ENCODE measurements around the gene FITM1. TPM values are rescaled to one million over a fixed set of nuclear protein-coding genes. Genes with fewer than 3 reads are reported as not detected.

Gene FITM1
- total and polyA plus RNA-seq, 8 donors, result 0.68 to 1.5 (median 0.99) TPM

- ATAC-seq (no peak), DNase-seq (peak in 1 of 4 donors; percentile 18)
- H3K4me1 ChIP-seq, result no peaks in the 10 kb centered on the region
Measured at GRCh38 chr14:24178399-24179178, 48.1 kb downstream of the FITM1 start.

GRCh38 chr14:24179294-24179960 lies 49.0 kb downstream of the FITM1 start:
- peaks cover 0 to 100% of the 10 kb centered on the region in 2 donors for H3K36me3 ChIP-seq

More at GRCh38 chr14:24178399-24179178, 48.1 kb downstream of the FITM1 start:
- TF ChIP-seq, protein P1, sequence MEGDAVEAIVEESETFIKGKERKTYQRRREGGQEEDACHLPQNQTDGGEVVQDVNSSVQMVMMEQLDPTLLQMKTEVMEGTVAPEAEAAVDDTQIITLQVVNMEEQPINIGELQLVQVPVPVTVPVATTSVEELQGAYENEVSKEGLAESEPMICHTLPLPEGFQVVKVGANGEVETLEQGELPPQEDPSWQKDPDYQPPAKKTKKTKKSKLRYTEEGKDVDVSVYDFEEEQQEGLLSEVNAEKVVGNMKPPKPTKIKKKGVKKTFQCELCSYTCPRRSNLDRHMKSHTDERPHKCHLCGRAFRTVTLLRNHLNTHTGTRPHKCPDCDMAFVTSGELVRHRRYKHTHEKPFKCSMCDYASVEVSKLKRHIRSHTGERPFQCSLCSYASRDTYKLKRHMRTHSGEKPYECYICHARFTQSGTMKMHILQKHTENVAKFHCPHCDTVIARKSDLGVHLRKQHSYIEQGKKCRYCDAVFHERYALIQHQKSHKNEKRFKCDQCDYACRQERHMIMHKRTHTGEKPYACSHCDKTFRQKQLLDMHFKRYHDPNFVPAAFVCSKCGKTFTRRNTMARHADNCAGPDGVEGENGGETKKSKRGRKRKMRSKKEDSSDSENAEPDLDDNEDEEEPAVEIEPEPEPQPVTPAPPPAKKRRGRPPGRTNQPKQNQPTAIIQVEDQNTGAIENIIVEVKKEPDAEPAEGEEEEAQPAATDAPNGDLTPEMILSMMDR (IDR thresholded peaks at IDR 0.05), result no peak
- H3K27ac ChIP-seq, result no peak overlapping the region
- intact Hi-C loops (cut with DNase I), result no loop called here
- peaks cover 0 to 100% of the 10 kb centered on the region in 2 donors for H3K36me3 ChIP-seq
- H3K27me3 ChIP-seq, result no peaks in the 10 kb centered on the region
- H3K9me3 ChIP-seq, result no peaks in the 10 kb centered on the region
- H3K4me3 ChIP-seq, result no peak overlapping the region

DNA sequence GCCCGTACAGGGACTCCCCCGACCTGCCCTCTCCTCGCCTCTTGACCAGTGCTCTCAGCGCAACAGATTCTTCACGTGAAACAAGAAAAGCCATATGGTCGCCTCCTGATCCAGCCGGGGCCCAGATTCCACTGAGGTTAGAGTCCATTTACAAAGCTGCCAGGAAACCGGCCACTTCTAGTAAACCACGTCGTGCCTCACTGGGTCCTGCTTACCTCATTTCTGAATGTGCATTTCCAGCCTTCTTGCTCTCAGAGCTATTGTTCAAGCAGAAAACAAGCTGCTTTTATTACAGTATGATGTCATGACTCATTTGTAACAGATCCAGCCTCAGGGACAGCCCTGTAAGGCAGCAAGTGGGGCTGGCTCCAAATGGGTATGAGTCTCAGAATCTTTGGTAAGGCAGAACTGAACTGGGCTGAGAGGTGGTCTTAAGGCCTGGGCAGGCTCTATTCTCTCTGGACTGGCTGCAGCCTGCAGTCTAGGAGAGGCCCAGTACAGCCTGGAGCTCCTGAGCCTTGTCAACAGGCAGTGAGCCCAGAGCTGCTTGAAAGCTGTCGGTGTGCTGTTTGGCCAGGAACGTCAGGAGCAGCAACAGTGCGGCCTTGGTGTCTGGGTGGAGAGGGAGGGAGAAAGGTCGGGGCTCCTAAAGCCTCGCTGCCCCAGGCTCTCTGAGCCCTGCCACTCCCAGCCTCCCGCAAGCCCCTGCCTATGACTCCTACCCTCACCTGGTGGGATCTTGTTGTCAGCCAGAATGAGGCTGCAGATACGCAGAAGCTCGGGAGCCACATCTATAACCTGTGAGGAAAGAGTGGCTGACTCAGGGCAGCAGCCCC lies 49.7 kb downstream of the FITM1 start:
- TF ChIP-seq, protein P1 (IDR thresholded peaks at IDR 0.05), result no peak
- intact Hi-C loops (cut with DNase I), result no loop called here
- H3K36me3 ChIP-seq, result peaks cover 0 to 100% of the 10 kb centered on the region in 2 donors
- H3K9me3 ChIP-seq, result no peaks in the 10 kb centered on the region
- H3K27me3 ChIP-seq, result no peaks in the 10 kb centered on the region
- DNase-seq (peak in 1 of 4 donors; percentile 32), ATAC-seq (no peak)
- H3K4me1 ChIP-seq, result no peaks in the 10 kb centered on the region
- no peak overlapping the region for H3K4me3 ChIP-seq
- H3K27ac ChIP-seq, result no peak overlapping the region

More at GRCh38 chr14:24179294-24179960, 49.0 kb downstream of the FITM1 start:
- DNase-seq (peak in 1 of 4 donors; percentile 49), ATAC-seq (no peak)
- Histone ChIP-seq H3K4me1 (no peaks in the 10 kb centered on the region), H3K27ac (no peak overlapping the region), H3K4me3 (no peak overlapping the region), H3K9me3 (no peaks in the 10 kb centered on the region), H3K27me3 (no peaks in the 10 kb centered on the region)
- intact Hi-C loops (cut with DNase I), result no loop called here
- TF ChIP-seq, protein P1 (IDR thresholded peaks at IDR 0.05), result no peak

DNA sequence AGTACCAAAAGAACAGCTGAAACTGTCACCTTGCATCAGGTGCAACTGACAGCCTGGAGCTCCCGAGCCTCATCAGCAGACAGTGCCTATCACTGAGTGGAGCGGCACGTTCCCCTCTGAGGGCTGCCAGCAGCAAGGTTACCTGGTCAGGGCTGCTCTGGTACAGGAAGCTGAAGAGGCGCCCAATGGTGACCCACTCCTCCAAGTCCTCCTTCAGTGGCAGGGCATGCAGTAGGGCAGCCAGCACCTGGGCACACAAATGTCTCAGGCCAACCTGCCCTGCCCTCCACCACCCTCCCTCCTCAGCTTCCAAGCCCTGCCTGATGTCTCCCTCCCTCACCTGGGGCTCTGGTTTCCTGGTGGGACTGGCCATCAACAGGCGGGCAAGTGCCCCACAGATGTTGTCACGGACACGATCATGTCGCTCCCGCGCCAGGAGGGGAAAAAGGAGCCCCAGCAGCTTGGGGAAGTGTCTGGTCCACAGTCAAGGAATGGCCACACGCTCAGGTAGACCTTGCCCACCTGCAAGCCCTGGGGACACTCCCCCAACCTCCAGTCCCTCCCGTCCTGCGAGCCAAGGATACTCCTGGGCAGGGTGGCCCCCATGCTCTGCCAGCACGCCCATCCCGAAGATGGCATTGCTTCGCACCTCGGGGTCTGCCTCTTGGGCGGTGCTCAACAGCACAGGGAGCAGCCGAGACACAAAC lies 51.1 kb downstream of the FITM1 start:
- H3K36me3 ChIP-seq, result peaks cover 0 to 100% of the 10 kb centered on the region in 2 donors

More for the DNA sequence above, 51.1 kb downstream of the FITM1 start:
- DNase-seq (peak in 1 of 4 donors; percentile 63), ATAC-seq (no peak)
- no peak overlapping the region for H3K4me3 ChIP-seq
- TF ChIP-seq, protein P1 (IDR thresholded peaks at IDR 0.05), result no peak
- H3K9me3 ChIP-seq, result no peaks in the 10 kb centered on the region
- intact Hi-C loops (cut with DNase I), result no loop called here
- no peaks in the 10 kb centered on the region for H3K4me1 ChIP-seq
- H3K27me3 ChIP-seq, result no peaks in the 10 kb centered on the region
- H3K27ac ChIP-seq, result no peak overlapping the region

Small RNA genes lying within 50 kb of the gene (microRNA-seq; reads per million reads assigned to microRNA genes)
- gene MIR7703, result 0 to 0.27 reads per million in 2 donors

Other genes starting within 250 kb of the FITM1 start
Only the 30 nearest of the 31 such genes appear.
- gene DHRS4, start 176.9 kb upstream of the FITM1 start, total RNA-seq, result 10 to 100 TPM; 28.1 to 36.5 TPM
- gene DHRS4, start 176.9 kb upstream of the FITM1 start, polyA plus RNA-seq (ENCODE audit: insufficient read length in 6 of 6), result 10 to 100 TPM; 34.5 to 41.4 (median 39.1) TPM
- 10 to 100 TPM; 13.8 to 24.9 TPM for gene DHRS4L2, start 141.7 kb upstream of the FITM1 start, total RNA-seq
- 10 to 100 TPM; 26.1 to 32.8 (median 27.3) TPM for gene DHRS4L2, start 141.7 kb upstream of the FITM1 start, polyA plus RNA-seq (ENCODE audit: insufficient read length in 6 of 6)
- gene CARMIL3, start 78.7 kb upstream of the FITM1 start, total RNA-seq, result 1 to 10 TPM; 1.0 to 2.3 TPM
- 1 to 10 TPM; 1.1 to 2.3 (median 1.4) TPM for gene CARMIL3, start 78.7 kb upstream of the FITM1 start, polyA plus RNA-seq (ENCODE audit: insufficient read length in 6 of 6)
- gene CPNE6, start 59.1 kb upstream of the FITM1 start, total RNA-seq, result not detected
- gene CPNE6, start 59.1 kb upstream of the FITM1 start, polyA plus RNA-seq (ENCODE audit: insufficient read length in 6 of 6), result under 1 TPM in 1 of 6 donors, not detected in 5; 0.12 TPM
- gene PCK2, start 36.3 kb upstream of the FITM1 start, total RNA-seq, result 10 to 100 TPM; 36.5 to 61.3 TPM
- gene PCK2, start 36.3 kb upstream of the FITM1 start, polyA plus RNA-seq (ENCODE audit: insufficient read length in 6 of 6), result 10 to 100 TPM; 12.9 to 18.9 (median 15.7) TPM
- 10 to 100 TPM; 56.4 to 65.1 TPM for gene DCAF11, start 15.9 kb upstream of the FITM1 start, total RNA-seq
- 10 to 100 TPM; 60.6 to 76.3 (median 67.6) TPM for gene DCAF11, start 15.9 kb upstream of the FITM1 start, polyA plus RNA-seq (ENCODE audit: insufficient read length in 6 of 6)
- 1 to 10 TPM; 1.6 to 2.7 TPM for gene NRL, start 15.7 kb upstream of the FITM1 start, total RNA-seq
- 1 to 10 TPM in 5 of 6 donors, under 1 TPM in 1; 0.97 to 1.8 (median 1.4) TPM for gene NRL, start 15.7 kb upstream of the FITM1 start, polyA plus RNA-seq (ENCODE audit: insufficient read length in 6 of 6)
- gene PSME1, start 5.5 kb downstream of the FITM1 start, total RNA-seq, result 100 to 1,000 TPM; 190 to 203 TPM
- gene PSME1, start 5.5 kb downstream of the FITM1 start, polyA plus RNA-seq (ENCODE audit: insufficient read length in 6 of 6), result 100 to 1,000 TPM; 189 to 236 (median 221) TPM
- 10 to 100 TPM; 16.2 to 18.1 TPM for gene EMC9, start 10.9 kb downstream of the FITM1 start, total RNA-seq
- gene EMC9, start 10.9 kb downstream of the FITM1 start, polyA plus RNA-seq (ENCODE audit: insufficient read length in 6 of 6), result 10 to 100 TPM; 13.5 to 24.3 (median 23.0) TPM
- 100 to 1,000 TPM; 134 to 224 TPM for gene PSME2, start 16.0 kb downstream of the FITM1 start, total RNA-seq
- gene PSME2, start 16.0 kb downstream of the FITM1 start, polyA plus RNA-seq (ENCODE audit: insufficient read length in 6 of 6), result 100 to 1,000 TPM; 126 to 164 (median 159) TPM
- gene RNF31, start 16.8 kb downstream of the FITM1 start, total RNA-seq, result 10 to 100 TPM; 49.3 to 61.5 TPM
- gene RNF31, start 16.8 kb downstream of the FITM1 start, polyA plus RNA-seq (ENCODE audit: insufficient read length in 6 of 6), result 10 to 100 TPM; 42.4 to 69.9 (median 54.6) TPM
- gene IRF9, start 30.6 kb downstream of the FITM1 start, total RNA-seq, result 100 to 1,000 TPM in 1 of 2 donors, 10 to 100 TPM in 1; 95.6 to 131 TPM
- 10 to 100 TPM; 53.4 to 69.9 (median 61.2) TPM for gene IRF9, start 30.6 kb downstream of the FITM1 start, polyA plus RNA-seq (ENCODE audit: insufficient read length in 6 of 6)
- gene REC8, start 41.4 kb downstream of the FITM1 start, total RNA-seq, result 10 to 100 TPM; 27.0 to 31.6 TPM
- gene REC8, start 41.4 kb downstream of the FITM1 start, polyA plus RNA-seq (ENCODE audit: insufficient read length in 6 of 6), result 10 to 100 TPM; 38.5 to 66.0 (median 44.3) TPM
- 10 to 100 TPM; 25.0 to 62.4 TPM for gene IPO4, start 58.2 kb downstream of the FITM1 start, total RNA-seq
- gene IPO4, start 58.2 kb downstream of the FITM1 start, polyA plus RNA-seq (ENCODE audit: insufficient read length in 6 of 6), result 10 to 100 TPM; 22.6 to 39.5 (median 29.0) TPM
- 10 to 100 TPM; 64.9 to 72.5 TPM for gene TM9SF1, start 64.8 kb downstream of the FITM1 start, total RNA-seq
- 10 to 100 TPM; 28.1 to 37.6 (median 32.4) TPM for gene TM9SF1, start 64.8 kb downstream of the FITM1 start, polyA plus RNA-seq (ENCODE audit: insufficient read length in 6 of 6)
- under 1 TPM; 0.37 to 0.55 TPM for gene TSSK4, start 75.0 kb downstream of the FITM1 start, total RNA-seq
- gene TSSK4, start 75.0 kb downstream of the FITM1 start, polyA plus RNA-seq (ENCODE audit: insufficient read length in 6 of 6), result 10 to 100 TPM in 5 of 6 donors, 1 to 10 TPM in 1; 9.6 to 16.1 (median 13.7) TPM
- gene CHMP4A, start 82.8 kb downstream of the FITM1 start, total RNA-seq, result 10 to 100 TPM; 35.0 to 46.7 TPM
- 10 to 100 TPM; 52.8 to 64.6 (median 58.8) TPM for gene CHMP4A, start 82.8 kb downstream of the FITM1 start, polyA plus RNA-seq (ENCODE audit: insufficient read length in 6 of 6)
- gene MDP1, start 85.4 kb downstream of the FITM1 start, total RNA-seq, result 10 to 100 TPM; 12.4 to 13.8 TPM
- 10 to 100 TPM in 5 of 6 donors, 1 to 10 TPM in 1; 9.8 to 19.4 (median 11.7) TPM for gene MDP1, start 85.4 kb downstream of the FITM1 start, polyA plus RNA-seq (ENCODE audit: insufficient read length in 6 of 6)
- 100 to 1,000 TPM; 162 to 163 TPM for gene NEDD8, start 101.7 kb downstream of the FITM1 start, total RNA-seq
- 100 to 1,000 TPM; 185 to 219 (median 203) TPM for gene NEDD8, start 101.7 kb downstream of the FITM1 start, polyA plus RNA-seq (ENCODE audit: insufficient read length in 6 of 6)
- 10 to 100 TPM; 63.6 to 69.6 TPM for gene GMPR2, start 102.3 kb downstream of the FITM1 start, total RNA-seq
- gene GMPR2, start 102.3 kb downstream of the FITM1 start, polyA plus RNA-seq (ENCODE audit: insufficient read length in 6 of 6), result 100 to 1,000 TPM in 4 of 6 donors, 10 to 100 TPM in 2; 96.6 to 117 (median 114) TPM
- gene TINF2, start 112.0 kb downstream of the FITM1 start, total RNA-seq, result 100 to 1,000 TPM; 105 to 110 TPM
- gene TINF2, start 112.0 kb downstream of the FITM1 start, polyA plus RNA-seq (ENCODE audit: insufficient read length in 6 of 6), result 10 to 100 TPM; 52.2 to 67.0 (median 58.3) TPM
- 1 to 10 TPM; 7.6 to 9.6 TPM for gene TGM1, start 132.5 kb downstream of the FITM1 start, total RNA-seq
- gene TGM1, start 132.5 kb downstream of the FITM1 start, polyA plus RNA-seq (ENCODE audit: insufficient read length in 6 of 6), result 1 to 10 TPM; 2.6 to 4.3 (median 3.2) TPM
- 10 to 100 TPM; 49.3 to 53.3 TPM for gene RABGGTA, start 140.9 kb downstream of the FITM1 start, total RNA-seq
- gene RABGGTA, start 140.9 kb downstream of the FITM1 start, polyA plus RNA-seq (ENCODE audit: insufficient read length in 6 of 6), result 10 to 100 TPM; 20.2 to 28.7 (median 25.6) TPM
- gene DHRS1, start 169.1 kb downstream of the FITM1 start, total RNA-seq, result 10 to 100 TPM; 24.9 to 50.2 TPM
- gene DHRS1, start 169.1 kb downstream of the FITM1 start, polyA plus RNA-seq (ENCODE audit: insufficient read length in 6 of 6), result 10 to 100 TPM; 37.7 to 55.5 (median 42.6) TPM
- 10 to 100 TPM; 22.4 to 24.8 TPM for gene NOP9, start 169.2 kb downstream of the FITM1 start, total RNA-seq
- 10 to 100 TPM; 22.4 to 28.4 (median 26.0) TPM for gene NOP9, start 169.2 kb downstream of the FITM1 start, polyA plus RNA-seq (ENCODE audit: insufficient read length in 6 of 6)
- 10 to 100 TPM in 1 of 2 donors, 1 to 10 TPM in 1; 9.2 to 22.7 TPM for gene CIDEB, start 177.3 kb downstream of the FITM1 start, total RNA-seq
- gene CIDEB, start 177.3 kb downstream of the FITM1 start, polyA plus RNA-seq (ENCODE audit: insufficient read length in 6 of 6), result 10 to 100 TPM in 5 of 6 donors, 1 to 10 TPM in 1; 9.5 to 14.8 (median 13.9) TPM
- gene LTB4R2, start 179.5 kb downstream of the FITM1 start, total RNA-seq, result 1 to 10 TPM; 4.5 to 6.3 TPM
- 1 to 10 TPM; 4.0 to 5.9 (median 5.6) TPM for gene LTB4R2, start 179.5 kb downstream of the FITM1 start, polyA plus RNA-seq (ENCODE audit: insufficient read length in 6 of 6)
- gene LTB4R, start 180.8 kb downstream of the FITM1 start, total RNA-seq, result 10 to 100 TPM in 1 of 2 donors, 1 to 10 TPM in 1; 5.9 to 26.1 TPM
- gene LTB4R, start 180.8 kb downstream of the FITM1 start, polyA plus RNA-seq (ENCODE audit: insufficient read length in 6 of 6), result 1 to 10 TPM; 5.3 to 7.7 (median 6.5) TPM
- 10 to 100 TPM; 38.2 to 45.2 TPM for gene ADCY4, start 204.4 kb downstream of the FITM1 start, total RNA-seq
- gene ADCY4, start 204.4 kb downstream of the FITM1 start, polyA plus RNA-seq (ENCODE audit: insufficient read length in 6 of 6), result 10 to 100 TPM; 25.7 to 48.5 (median 32.2) TPM
- gene RIPK3, start 209.3 kb downstream of the FITM1 start, total RNA-seq, result 10 to 100 TPM; 16.1 to 26.3 TPM
- 1 to 10 TPM; 2.4 to 3.8 (median 3.0) TPM for gene RIPK3, start 209.3 kb downstream of the FITM1 start, polyA plus RNA-seq (ENCODE audit: insufficient read length in 6 of 6)